HG02973 (cell line): Measurements from ENCODE around the gene KCNAB1.
A peak's percentile ranks its signal among the peaks of the same experiment; 100 is the strongest.

ENCODE experiments used
- ATAC-seq: cut with Tn5 transposase; IDR thresholded peaks from one replicate; pipeline ENCODE4 v1.9.1; 2021; ENCODE audit warnings: moderate library complexity; ENCODE audit not compliant: unreplicated experiment

KCNAB1 gene

DNA sequence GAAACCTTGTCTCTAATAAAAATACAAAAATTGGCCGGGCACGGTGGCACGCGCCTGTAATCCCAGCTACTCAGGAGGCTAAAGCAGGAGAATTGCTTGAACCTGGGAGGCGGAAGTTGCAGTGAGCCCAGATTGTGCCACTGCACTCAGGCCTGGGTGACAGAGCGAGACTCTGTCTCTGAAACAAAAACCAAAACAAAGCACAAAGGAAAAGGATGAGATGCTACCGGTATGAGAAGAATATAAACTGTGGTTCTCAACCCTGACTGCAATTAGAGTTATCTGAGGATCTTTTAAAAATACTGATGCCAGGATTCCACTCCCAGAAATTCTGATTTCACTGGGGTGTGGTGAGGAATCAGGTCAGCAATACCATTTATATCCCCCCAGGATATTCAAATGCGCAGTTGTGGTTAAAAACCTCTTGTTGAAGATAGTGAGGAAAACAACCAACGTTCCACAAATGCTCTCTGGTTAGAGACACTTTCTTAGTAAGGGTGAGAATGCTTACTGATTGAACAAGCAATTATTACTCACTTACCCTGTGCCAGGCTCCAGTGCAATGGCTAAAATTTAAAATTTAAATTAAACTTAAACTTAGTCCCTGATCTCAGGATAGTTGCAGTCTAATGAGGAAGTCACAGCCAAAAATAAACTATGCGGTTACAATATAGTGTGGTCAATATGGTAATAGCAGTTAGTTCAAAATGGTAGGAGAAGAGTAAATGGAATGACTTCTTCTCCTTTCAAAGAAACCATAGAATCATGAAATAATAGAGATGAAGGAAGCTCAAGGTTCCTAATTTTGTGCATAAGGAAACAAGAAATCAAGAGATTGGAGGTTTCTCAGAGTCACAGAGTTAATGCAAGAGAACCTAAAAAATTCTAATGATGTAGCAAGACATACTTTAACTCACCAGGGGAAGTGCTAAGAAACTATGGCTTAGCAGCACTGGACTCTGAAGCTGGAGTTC, 325.0 kb downstream of the KCNAB1 start:
- no peak for ATAC-seq

DNA sequence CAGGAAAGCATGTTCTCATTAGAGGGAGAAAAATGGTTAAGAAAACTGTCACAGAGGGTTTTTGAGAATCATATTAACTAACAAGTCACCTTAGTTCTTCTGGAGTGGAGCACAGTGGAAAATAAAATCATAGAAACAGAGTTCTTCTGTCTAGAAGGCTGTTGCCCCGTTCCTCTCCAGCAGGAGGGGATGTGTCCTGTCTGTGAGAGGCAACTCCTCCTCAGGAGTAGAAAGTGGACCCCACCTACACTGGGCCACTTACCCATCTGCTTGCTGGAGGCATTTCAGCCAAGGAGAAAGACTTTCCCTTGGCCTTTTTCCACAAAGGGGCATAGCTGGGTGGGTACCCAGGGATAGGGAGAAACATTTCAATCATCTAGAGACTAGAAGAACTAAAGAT, 327.9 kb downstream of the KCNAB1 start:
- no peak for ATAC-seq

DNA sequence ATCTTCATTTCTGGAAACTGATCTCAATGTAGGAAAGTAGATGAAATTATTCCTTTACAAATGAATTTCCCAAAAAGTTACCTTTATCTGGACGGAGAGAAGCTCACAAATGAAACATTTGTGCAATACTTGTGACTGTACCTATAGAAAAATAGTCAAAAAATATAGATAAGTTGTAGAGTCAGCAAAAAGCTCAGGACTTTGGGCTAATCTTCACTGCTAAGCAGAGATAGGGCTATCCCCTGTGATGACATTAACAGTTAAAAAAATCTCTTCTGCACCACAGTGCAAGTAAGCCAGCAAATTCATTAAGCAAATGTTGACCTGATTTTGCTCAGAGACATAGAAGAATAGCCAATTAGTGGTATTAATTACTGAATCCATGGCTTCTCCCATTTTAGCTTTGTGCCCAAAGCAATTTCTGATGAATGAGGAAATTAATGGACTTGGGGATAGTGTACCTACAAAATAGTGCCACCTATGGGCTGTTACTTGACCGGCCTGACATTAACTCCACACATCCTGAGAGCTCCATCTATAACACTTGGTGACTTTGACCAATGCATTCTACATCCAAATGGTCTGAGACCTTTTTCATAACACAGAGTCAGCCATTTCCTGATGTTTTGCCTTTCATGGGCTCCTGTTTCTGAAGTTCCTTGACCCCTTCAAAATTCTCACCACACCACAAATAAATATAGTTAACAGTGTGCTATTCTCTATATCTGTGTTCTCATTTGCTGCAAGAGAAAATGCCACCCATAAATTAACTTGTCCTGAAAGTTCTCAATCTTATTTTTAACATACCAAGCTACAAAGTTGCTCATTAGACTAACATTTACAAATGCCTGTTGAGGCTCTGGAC, 329.6 kb downstream of the KCNAB1 start:
- ATAC-seq, result peak; percentile 52

DNA sequence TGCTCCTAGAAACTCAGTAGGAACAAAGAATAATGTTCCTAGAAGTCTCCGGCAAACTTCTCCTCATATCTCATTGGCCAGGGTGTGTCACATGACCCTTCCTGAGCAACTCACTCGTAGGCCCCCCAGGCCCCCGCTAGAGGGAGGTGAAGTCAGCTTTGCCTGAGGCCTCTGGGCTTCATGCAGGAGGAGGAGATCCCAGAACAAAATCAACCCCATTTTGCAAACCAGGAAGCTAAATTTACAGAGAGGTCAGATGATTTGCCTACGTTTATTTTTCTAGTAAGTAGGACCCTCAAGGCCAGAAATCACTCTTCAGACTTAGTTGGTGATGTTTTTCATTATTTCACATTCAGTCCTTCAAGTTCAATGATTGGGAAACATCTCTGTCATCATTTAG, 335.5 kb downstream of the KCNAB1 start:
- ATAC-seq, result no peak

DNA sequence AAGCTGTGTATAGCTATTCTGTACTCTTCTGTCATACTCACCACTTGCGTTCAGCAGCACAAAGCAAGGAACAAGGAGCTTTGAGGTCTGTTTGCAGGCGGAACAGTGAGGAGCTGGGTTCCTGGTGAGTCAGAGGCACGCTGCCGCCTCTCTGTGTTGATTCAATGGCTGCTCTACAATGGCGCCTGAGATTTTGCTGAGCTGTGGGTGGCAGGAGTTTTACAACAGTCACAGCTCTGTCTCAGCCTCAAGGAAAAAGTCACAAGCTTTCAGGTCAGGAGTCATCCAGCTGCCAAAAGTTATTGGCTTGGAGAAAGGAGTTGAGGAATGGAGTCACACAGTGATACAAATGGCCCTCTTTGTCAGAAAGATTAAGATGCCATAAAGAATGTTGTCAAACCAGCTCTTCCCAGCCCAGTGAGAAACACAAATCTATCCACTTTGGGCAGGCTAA, 336.4 kb downstream of the KCNAB1 start:
- no peak for ATAC-seq

DNA sequence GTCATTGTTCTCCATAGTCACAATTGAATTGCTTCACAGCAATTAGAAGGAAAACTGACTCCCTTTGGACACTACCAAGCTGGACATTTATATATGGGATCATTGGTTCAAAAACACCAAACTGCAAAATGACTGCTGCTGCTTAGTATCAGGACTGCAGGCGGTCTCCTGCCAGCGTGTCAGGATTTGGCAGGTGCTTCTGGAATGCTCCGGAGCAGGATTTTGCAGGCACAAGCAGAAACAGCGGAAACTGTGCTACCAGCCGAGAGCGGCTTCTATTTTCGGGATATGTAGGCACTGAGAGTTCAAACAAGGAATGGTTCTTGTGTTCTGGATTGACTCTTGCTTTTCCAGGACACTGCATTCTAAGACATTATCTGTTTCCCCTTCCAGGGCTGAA, 339.1 kb downstream of the KCNAB1 start:
- ATAC-seq, result no peak

DNA sequence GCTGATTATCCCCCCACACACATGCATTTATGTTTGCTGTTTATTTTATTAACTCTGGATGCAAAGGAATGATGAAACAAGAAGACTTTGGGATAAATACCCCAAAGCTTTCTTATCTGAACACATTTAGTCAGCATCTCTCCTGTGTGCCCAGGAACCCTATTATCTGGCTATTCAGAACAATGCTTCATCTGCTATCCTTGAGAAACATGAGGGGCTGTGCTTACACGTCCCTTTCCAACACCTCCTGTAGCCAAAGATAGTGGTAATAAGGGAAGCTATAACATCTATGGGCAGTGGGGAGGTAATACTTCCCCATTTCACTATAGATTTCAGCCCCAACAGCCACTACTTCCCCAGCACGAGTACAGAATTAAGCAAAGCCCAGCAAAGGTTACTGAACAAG, 339.8 kb downstream of the KCNAB1 start:
- peak; percentile 88 for ATAC-seq

DNA sequence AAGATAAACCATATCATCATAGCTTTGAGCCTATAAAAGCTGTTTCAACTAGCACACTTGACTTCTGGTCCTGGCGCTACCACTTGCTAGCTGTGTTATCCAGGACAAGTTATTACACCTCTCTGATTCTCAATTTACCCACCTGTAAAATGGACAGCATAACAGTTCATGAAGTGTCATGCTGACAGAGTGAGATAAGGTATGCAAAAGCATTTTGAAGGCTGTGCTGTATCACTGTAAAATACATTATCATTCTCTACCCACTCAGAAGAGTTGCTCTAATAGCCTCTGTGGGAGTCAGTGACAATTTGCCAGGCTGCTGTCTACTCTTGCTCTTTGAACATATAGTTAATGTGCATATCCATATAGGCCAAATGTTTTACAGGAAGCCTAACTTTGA, 341.5 kb downstream of the KCNAB1 start:
- ATAC-seq, result no peak

DNA sequence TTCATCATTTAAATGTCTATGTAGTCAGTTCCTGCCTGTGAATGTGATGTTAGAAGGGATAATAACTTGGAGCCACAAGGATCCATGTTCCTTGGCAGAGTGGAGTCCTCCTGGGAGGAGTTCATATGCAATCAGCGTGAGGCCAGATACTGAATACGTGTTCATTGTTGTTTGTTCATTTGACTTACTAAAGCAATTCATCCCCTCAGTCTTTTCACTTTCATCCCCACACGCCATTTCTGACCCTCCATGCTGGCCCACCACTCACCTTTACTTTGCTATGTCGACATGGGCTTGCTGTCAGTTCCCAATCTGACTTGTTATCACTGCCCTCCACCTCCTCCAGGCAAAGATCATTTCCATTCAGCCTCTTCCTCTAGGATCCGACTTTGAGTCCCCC, 342.7 kb downstream of the KCNAB1 start:
- no peak for ATAC-seq

DNA sequence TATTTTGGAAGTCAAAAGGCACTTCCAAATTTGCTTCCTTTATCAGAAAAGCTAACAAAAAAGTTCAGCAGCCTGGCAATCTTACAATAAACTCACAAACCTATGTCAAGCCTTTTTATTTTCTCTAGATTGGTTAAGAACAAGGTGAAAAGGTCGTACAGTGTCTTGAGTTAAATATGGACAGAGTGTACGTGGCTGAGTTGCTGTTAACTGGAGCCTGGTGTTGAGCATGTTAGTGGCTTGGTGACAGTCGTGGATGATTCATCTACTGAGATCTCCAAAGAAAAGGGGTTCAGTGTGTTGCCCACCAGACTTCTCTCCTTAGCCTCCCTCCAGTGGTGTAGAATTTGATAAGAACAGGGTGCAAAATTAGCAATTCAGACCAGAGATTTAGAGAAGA, 344.8 kb downstream of the KCNAB1 start:
- no peak for ATAC-seq

DNA sequence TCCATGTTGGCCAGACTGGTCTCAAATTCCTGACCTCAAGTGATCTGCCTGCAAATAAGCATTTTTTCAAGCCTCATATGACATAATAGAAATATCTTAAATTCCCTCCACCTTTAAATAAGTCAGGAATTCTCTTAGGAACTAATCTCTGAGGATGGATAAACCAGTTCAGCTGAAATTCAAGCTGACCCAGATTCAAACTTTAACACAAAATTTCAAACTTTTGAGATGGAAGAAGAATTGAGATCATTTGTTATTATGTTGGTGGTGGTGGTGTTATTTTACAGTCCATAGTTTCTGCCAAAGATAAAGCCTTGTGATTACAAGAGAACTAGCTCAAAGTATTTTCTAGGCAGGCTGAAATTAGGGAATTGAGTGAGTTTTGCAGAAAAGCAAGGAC, 349.1 kb downstream of the KCNAB1 start:
- no peak for ATAC-seq

DNA sequence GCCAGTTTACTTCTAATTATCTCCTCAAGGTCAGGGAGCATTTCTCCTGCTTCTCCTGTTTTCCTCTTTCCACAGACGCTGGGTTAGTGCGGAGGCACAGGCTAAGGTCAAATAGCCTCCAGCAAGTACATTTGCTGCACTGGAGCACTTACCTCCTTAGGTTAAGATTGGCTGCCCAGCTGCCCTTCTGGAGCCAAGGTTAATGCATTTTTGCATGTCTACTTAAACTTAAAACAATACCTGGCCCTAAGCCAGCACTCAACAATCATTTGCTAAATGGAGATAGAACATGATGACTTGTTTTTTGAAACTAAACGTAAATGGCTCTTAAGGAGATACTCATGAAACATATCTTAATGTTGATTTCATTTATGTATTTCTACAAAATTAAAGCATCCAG, 351.1 kb downstream of the KCNAB1 start:
- ATAC-seq, result no peak

DNA sequence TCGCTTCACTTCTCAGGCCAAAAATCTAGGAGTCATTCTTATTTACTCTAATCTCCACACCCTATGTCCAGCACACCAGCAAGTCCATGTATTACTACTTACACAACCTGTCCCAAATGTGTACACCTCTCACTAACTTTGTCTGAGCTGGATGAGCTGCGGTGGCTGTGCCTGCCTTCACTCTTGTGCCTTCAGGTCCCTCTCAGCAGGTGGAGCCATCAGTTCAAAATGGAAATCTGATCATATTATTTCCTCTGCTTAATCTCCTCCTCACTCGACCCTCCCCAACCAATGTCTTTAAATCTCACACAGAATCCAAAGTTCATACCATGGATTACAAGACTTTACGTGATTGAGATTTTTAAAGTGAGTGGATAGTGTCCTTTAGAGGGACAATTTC, 351.8 kb downstream of the KCNAB1 start:
- ATAC-seq, result no peak

DNA sequence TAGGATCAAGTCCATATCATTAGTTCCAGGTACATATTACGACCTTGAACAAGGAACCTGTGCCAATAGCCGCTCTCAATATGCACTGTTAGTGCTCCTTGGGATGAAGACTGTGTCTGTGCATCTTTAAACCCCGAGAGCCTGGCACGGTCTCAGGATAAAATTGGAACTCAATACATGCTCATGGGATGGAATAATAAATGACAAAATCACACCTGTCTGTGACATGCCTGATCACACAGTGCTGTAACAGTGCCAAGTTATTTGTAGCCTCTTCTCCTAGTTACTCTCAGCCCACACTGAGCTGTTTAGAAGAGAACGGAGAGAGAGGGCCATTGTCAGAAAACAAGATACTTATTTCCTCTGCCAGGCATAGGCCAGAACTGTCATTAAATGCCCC, 352.3 kb downstream of the KCNAB1 start:
- ATAC-seq, result no peak

DNA sequence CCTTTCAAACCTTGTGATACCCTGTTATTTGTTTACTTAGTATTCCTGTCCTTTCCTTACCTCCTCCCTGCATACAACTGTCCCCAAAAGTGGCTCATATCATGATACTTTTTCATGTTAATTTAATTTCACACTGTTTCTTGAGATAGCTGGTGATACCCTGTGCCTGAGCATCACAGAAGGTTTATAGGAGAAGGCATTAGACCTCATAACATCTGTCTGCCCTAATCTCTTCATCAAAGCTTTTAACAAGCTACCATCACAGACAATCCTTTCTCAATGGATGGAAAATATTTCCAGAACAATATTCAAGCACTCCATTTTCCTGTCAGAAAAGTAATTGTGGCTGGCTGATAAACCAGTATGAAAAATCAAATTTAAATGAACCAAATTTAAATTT, 353.0 kb downstream of the KCNAB1 start:
- ATAC-seq, result no peak

DNA sequence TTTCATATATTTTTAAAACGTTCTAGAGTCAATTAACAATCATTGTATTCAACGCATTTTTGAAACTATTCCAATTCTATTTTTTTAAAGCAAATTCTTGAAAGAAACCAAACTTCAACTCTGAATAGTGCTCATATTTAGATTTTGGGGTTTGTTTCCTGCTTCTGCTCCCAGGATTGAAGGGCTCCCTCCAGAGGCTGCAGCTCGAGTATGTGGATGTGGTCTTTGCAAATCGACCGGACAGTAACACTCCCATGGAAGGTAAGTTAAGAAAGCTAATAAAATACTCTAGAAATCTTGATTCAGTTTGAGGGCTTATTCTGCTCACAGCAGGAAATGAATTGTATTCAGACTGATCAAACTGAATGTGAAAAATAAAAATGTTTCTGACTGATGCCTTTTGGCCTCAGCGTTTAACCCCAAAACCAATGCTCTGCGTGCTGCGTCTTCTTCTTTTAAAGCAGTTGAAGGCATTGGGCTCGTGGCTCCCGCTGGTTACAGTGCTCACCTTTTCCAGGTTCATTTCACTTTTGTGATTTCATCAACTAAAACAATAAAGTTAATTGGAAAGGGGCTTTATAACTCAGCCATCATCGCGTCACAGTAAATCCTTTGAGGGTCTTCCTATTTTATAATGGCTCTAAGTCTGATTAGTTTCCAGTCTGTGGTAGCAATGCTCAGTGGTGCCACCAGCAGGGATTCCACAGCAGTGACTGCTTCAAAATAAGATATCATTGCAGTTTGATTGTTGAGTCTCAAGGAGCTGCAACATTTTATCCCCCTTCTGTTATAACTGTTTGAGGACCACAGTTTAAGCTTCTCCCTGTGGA, 354.4 kb downstream of the KCNAB1 start:
- ATAC-seq, result no peak

DNA sequence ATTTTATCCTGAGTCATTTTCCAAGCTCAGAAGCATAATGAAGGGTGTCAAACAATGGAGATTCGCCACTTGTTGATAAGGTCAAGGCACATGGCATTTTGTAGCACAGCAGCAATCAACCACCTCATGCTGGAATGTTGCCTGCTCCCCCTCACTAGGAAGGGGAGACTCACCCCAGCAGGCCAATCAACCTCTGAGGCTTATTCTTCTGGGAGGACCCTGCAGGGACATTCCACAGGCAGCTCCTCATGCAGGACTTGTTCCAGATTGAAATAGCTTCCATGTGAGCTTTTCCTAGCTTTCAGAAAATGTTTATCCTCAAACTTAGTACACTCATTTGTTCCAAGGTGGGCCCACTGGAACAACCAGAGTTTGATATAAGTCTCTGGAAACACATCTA, 356.9 kb downstream of the KCNAB1 start:
- no peak for ATAC-seq

DNA sequence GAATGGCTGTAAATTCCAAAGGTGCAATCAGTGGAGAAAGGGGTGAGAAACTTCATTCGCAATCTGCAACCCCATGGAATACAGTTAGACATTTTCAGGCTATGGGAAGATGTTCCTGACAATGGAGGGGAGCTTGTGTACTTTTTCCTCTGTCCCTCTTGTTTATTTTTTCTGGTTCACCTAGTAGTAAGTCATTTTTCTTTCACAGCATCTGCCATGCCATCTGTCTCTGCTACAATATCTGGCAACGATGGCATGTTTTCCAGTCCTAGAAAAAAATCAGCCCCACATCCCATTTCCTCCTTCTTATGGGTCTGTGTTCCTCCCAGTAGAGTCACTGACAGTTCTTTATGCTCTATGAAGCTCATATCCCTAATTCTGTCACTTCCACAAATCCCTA, 358.5 kb downstream of the KCNAB1 start:
- ATAC-seq, result no peak

DNA sequence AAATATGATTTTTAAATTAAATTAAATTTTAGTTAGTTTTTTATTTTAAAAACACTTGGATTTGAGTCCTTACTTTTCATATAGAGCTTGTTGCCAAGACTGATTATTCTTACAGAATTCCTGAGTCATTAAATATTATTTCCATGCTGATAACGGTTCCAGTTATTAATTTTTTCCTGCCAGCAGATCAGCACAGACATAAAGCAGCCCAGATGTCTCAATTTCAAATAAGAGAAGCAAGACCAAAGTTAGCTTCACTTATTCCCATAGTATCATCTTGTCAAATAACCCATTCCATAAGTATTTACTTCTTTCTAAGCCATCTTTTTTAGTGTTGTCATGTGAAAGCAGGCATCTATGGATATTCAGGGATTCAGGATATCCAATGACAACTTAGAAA, 359.2 kb downstream of the KCNAB1 start:
- no peak for ATAC-seq

DNA sequence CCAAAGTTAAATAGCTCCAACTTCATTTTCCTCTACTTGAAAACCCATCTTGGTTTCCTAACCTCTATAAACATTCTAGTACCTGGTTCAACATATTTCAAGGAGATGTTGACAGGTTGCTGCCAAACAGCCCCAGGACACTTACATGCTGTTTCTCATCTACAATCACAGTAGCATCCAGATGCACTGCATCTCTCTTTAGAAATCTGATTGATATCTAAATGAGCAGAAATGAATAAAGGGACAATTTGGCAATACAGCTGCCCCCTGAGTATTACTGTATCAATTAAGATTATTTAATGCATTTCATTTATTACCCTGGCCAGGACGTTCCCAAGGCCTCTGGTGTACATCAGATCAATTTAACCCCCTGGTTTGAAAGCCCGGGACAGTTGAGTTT, 360.6 kb downstream of the KCNAB1 start:
- no peak for ATAC-seq

DNA sequence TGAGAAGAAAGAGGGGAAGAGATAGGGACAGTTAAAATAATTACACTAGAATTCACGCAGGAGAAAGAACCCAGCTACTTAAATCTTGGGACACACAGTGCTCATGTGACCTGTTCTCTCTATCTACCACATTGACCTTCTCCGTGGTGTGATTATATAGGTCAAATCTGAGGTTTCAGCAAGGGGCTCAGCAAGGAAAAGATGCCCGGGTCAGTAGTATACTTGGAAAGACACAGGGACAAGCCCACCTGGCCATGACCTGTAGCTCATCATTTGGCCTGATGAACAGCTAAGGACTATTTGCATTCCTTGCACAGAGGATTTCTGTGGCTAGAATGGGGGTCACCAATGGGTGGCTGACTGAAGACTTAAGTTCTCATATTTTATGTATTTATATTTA, 362.6 kb downstream of the KCNAB1 start:
- no peak for ATAC-seq
